Smooth muscle cell of the brain vasculature (primary cell): ENCODE data around the gene SRP14.
"Not testable (repeated sequence)": the region's sequence is repeated elsewhere in the genome, so short reads cannot be mapped to it uniquely, and the experiment has no call there.

ENCODE experiments used
- DNase-seq: peaks from one replicate; pipeline ENCODE4 v3.0.0-alpha.2; 2012; ENCODE audit warnings: low read depth, low spot score

The SRP14 gene

DNA sequence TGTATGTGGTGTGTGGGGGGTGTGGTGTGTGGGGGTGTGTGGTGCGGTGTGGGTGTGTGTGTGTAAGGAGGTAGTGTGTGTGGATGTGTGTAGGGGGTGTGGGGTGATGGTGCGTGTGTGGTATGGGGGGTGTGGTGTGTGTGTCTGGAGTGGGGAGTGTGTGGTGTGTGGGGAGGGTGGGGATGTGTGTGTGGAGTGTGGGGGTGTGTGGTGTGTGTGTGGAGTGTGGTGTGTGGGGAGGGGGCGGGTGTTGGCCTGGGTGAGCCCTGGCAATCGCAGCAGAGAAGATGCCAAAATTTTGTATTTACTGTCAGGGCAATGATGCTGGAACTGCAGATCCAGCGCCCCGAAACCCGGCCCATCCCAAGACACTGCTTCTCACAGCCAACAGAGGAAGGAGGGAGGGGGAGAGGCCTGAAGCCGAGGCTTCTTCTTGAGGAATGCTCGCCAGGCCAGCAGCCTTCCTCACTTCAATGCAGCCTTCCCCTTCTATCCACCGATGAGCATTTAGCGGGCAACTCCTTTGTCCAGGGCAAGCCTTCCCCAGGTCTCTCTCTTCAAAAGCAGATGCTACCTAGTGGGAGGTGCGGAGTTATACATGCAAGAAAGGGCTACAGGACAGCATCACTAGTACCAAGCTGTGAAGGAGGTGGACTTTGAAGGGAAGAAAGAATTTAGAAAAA lies 11.9 kb upstream of the SRP14 start:
- DNase-seq, result no peak

- no peak for DNase-seq
Observed at GRCh38 chr15:40048926-40049475, 10.0 kb upstream of the SRP14 start.

GRCh38 chr15:40048211-40048792 lies 9.3 kb upstream of the SRP14 start:
- no peak for DNase-seq

- peak; percentile 70 for DNase-seq
Observed at GRCh38 chr15:40047415-40048210, 8.6 kb upstream of the SRP14 start.

DNA sequence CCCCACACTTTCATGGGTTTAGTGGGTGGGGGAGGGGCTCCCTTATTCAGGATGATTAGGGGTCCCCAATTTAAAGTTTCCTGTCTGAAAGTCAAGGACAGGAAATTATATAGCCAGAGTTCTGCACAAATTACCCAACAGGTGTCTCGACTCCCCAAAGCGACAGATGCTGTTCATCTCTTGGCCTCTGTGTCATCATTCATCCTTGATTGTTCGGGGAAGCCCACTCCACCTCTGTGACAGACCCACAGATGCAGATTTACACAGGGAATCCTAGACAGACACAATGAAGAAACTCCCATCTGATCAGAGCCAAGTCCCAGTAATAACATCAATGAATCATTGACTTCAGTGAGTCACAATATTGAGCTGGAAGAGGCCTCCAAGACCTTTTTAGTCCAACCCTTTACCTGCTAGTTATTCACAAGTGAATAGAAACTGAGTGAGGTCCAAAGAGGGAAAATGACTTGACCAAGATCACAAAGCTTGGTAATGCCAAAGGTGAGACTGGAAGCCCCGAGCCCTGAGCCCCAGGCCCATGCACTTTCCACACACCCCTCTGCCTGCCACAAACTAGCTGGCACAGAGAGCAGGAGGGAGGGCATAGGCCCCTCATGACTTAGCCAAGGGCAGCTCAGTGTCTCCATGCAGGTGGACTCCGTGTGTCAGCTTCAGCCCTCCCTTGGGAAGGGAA lies 7.9 kb upstream of the SRP14 start:
- no peak for DNase-seq

DNA sequence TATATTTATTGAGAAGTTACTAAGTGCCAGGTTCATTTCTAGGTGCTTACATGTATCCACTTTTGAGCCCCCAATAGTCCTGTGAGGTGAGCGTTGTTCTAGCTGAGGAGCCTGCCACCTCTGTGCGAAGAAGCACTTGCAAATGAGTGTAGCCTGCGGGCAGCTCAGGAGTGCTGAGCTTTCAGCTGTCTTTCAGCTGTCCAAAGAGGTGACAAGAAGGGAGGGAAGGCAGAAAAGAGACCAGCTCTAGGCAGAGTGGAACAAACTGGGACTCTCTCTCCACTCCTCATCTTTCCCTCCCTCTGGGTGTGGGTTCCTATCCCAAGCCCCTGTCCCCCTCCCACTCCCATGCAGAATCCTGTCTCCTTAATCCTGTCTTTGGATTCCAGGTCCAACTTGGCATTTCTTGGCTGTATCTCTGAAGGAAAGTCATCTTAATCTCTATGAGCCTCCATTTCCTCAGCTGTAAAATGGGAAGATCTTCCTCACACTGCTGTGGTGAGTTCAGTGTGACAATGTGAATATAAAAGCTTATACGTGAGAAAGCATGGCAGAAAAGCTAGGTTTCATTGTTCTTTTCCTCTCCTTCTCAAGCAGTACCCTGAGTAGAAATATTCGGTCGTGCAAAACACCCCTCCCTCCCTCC lies 6.7 kb upstream of the SRP14 start:
- DNase-seq, result no peak

- DNase-seq, result peak; percentile 46
Observed at GRCh38 chr15:40044717-40045571, 6.0 kb upstream of the SRP14 start.

GRCh38 chr15:40043927-40044716 lies 5.1 kb upstream of the SRP14 start:
- DNase-seq, result no peak

DNA sequence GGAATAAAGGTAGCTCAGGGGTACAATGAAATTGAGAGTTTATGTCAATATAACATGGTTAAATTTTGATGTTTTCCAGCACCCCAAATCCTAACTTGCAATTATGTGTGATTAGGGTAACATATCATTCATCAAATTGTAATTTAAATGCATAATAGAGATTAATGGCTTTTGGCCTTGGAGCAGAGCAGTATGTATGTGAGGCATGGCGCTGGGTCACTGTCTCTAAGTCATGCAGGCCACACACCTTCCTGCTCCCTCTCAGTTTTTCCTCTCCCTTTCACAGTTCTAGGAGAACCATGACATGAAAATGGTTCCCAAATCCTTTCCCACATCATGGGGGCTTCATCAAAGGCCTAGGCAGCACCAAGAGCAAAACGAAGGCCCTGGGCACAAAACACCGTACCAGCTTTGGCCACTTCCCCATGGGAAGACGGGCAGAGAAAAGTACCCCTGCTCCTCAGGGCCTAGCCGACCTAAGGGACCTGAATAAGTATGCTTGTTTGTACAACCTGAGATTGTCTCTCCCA lies 3.9 kb upstream of the SRP14 start:
- DNase-seq, result no peak

DNA sequence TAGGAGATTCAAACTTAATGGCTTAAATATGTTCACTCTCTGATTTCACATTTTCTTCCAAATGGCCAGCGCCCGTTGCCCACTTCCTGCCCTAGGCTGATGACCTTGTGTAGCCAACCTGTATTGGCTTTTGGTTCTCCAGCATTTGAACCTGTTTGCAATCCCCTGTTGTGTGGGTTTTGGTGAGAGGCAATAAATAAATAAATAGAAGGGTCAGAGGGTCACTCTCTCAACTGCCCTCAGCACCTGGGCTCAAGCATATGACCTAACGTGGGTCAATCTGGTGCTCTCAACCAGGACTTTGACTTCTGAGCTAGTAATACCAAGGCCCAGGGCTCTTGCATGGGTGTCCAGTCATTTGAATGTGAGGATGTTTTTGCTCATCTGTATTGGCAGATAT lies 1.8 kb upstream of the SRP14 start:
- no peak for DNase-seq

- DNase-seq, result no peak
Observed at GRCh38 chr15:40040293-40040635, 1.3 kb upstream of the SRP14 start.

DNA sequence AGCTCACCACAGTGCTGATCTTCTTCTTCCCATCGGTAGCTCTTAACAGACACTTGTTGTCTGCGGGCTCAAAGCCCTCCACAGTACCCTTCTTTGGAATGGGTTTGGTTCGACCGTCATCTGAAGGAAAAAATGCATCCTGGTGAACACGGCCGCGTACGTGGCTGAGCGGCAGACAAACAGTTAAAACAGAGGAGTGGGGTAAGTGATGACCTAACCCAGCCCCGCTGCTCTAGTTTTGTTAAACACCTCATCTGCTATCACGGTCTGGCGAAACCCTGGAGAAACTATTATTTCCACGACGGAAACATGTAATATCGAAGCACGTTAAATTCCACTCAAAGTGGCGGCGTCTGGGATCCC lies 725 bp downstream of the SRP14 start:
- DNase-seq, result no peak

DNA sequence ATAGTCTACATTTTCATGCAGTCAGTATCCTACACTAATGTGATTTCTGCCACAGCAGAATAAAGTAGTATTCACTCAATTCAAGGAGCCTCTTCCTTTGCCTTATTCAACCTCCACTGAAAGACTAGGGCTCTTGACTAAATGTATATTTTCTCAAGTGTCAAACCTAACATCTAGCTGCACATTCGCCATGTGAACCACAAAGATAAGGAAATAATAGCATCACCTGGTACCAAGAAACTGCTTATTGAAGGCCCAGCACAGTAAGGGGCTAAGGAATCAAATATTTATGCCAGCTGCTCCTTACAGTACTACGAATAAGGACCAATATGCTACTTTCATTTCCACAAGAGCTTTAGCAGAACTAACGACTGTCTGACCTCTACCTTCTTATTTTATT lies 1.3 kb downstream of the SRP14 start:
- no peak for DNase-seq

DNA sequence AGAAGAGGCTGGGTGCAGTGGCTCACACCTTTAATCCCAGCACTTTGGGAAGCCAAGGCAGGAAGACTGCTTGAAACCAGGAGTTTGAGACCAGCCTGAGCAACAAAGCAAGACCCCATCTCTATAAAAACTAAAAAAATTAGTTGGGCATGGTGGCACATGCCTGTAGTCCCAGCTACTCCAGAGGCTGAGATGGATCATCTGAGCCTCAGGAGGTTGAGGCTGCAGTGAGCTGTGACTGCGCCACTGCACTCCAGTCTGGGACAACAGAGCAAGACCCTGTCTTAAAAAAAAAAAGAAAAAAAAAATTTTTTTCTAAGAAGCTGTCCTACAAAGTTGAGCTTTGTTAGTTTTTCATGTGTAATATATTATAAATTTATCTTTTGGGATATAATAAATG lies 3.8 kb downstream of the SRP14 start:
- not testable (repeated sequence) for DNase-seq

DNA sequence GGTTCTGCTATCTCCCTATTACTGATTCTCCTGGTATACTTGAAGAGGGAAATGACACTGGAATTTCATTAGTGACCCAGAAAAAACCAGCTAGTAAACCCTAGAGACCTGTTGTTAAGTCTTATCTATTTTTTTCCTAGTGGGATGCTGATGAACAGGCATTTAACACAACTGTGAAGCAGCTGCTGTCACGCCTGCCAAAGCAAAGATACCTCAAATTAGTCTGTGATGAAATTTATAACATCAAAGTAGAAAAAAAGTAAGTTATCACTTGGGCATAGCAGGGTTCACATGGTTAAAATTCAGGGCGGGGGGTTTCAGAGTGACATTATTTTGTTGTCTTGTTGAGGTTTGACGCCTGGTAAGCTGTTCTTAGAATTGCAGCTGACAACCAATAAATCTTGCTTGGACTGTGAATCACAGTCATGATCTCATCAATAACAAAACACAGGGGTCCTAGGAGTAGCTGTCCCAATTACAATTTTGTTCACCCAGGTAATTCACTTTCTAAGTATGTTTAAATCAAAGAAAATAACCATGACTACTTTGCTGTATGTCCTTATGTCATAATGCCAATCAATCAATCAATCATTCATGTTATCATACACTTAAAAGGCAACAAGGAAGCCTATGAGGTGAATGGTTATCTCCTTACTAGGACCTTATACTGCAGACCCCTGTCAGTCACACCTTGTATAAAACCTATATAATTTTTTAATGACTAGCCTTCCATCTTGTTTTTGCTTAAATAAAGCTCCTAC lies 4.6 kb downstream of the SRP14 start:
- DNase-seq, result no peak

DNA sequence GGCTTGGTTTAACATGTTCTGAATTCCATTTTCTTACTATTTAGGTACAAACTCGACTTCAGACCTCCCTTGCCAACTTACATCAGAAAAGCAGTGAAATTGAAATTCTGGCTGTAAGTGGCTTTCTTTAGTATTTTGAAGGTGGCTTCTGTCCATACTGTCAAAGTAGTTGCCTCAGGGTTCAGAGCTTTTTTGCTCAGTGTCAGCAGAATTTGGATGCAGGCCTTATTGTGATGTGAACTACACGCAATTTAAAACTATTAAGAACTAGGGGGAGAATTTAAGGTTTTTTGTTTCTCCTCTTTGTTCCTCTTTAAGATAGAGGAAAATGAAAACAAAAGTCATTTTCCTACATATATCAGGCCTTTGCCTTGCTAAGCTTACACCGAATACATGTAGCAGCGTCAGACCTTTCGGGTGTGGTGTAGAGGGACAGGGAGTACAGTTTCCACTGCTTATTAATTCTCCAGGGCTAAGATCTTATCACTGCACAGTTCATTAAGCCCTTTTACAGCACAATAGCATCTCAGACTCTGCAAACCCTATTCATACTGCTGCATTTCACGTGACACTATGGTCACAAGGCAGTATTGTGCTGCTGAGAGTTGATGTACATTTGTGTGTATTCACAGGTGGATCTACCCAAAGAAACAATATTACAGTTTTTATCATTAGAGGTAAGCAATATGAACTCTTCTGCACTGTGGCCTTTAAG lies 6.7 kb downstream of the SRP14 start:
- no peak for DNase-seq

DNA sequence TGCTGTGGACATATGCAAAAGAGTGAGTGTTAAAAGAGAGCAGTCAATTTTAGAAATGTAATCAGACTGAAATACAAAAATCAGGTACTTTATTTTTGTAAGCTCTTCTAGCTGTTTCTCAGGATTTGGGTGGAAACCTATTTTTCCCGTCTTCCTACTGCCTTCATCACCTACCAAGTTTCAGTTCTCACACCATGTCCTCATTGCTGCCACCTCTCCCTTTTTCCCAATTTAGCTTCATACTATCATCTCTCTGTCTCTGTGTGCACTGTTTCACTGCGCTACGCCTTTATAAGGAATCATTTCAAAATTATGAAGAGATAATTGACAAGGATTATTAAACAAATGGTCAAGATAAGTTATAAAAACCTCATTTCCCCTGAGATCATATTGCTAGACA lies 7.7 kb downstream of the SRP14 start:
- DNase-seq, result no peak
